BLaER1 (cell line): Measurements from ENCODE around the gene HTRA3.

Experiments used
- H3K27ac ChIP-seq: shearing (Covaris generic); formaldehyde crosslinking; 2 replicates; pipeline ENCODE4 v1.8.1; 2022
- H3K27me3 ChIP-seq: shearing (Covaris generic); formaldehyde crosslinking; 2 replicates; pipeline ENCODE4 v1.8.1; 2022
- H3K36me3 ChIP-seq: shearing (Covaris generic); formaldehyde crosslinking; 2 replicates; pipeline ENCODE4 v1.8.1; 2022
- H3K4me1 ChIP-seq: shearing (Covaris generic); formaldehyde crosslinking; 2 replicates; pipeline ENCODE4 v1.8.1; 2022
- H3K4me2 ChIP-seq: shearing (Covaris generic); formaldehyde crosslinking; 2 replicates; pipeline ENCODE4 v1.8.1; 2022
- H3K4me3 ChIP-seq: shearing (Covaris generic); formaldehyde crosslinking; 2 replicates; pipeline ENCODE4 v1.8.1; 2022
- H3K9ac ChIP-seq: shearing (Covaris generic); formaldehyde crosslinking; 2 replicates; pipeline ENCODE4 v1.8.1; 2022
- H3K9me3 ChIP-seq: shearing (Covaris generic); formaldehyde crosslinking; 2 replicates; pipeline ENCODE4 v1.8.1; 2022
- H4K20me1 ChIP-seq: shearing (Covaris generic); formaldehyde crosslinking; 2 replicates; pipeline ENCODE4 v1.8.1; 2022
- Cebpa-rat ChIP-seq: shearing (Covaris generic); IDR thresholded peaks from 2 replicates; pipeline ENCODE4 v1.8.1; 2022

HTRA3 gene

DNA sequence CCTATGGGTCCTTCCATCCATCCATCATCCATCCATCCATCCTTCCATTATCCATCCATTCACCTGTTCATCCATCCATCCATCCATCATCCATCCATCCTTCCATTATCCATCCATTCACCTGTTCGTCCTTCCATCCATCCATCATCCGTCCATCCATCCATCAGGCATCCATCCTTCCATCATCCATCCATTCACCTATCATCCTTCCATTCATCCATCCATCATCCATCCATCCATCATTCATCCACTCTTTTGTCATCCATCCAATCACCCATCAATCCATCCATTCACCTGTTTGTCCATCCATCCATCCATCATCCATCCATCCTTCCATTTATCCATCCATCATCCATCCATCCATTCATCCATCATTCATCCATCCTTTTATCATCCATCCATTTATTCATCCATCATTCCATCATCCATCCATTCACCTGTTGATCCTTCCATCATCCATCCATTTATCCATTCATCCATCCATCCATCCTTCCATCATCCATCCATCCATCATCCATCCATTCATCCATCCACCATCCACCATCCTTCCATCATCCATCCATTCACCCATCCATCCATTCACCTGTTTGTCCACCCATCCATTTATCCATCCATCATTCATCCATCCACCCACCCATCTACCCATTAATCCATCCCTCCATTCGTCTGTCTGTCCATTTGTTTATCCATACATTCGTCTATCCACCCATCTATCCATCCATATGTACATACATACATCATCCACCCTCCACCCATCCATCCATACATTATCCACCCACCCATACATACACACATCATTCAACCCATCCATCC lies 35.7 kb upstream of the HTRA3 start:
- no peak for TF ChIP-seq Cebpa-rat
- Histone ChIP-seq H3K36me3 (peaks cover 76% of the 10 kb centered on the region), H3K9ac (no peak overlapping the region), H3K4me1 (peaks cover 47% of the 10 kb centered on the region), H3K4me3 (no peak overlapping the region), H3K9me3 (no peaks in the 10 kb centered on the region), H3K27me3 (no peaks in the 10 kb centered on the region), H3K4me2 (no peak overlapping the region), H4K20me1 (peaks cover 74% of the 10 kb centered on the region), H3K27ac (no peak overlapping the region)

DNA sequence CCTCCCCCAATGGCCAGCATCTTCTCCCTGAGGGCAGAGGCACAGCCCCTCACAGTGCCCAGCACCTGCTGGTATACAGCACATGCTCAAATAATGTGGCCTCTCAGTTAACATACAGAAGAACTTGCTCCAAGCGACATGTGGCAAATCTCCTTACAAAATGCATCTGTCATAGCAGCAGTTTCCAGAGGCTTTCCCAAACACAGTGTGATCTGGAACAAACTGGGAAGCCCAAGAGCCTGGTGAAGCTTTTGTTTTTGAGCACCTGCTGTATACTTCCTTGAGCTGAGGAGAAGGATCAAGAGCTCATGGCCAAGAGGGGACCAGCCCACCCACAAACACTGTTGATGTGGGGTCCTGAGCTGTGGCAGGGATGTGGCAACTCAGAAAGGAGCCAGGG lies 34.8 kb upstream of the HTRA3 start:
- Histone ChIP-seq H3K4me2 (no peak overlapping the region), H4K20me1 (peaks cover 74% of the 10 kb centered on the region)

GRCh38 chr4:8235224-8235623 lies 34.3 kb upstream of the HTRA3 start:
- no peak overlapping the region for H3K27ac ChIP-seq
- no peaks in the 10 kb centered on the region for H3K9me3 ChIP-seq
- H3K4me3 ChIP-seq: no peak overlapping the region
- H3K4me2 ChIP-seq: no peak overlapping the region
- peaks cover 47% of the 10 kb centered on the region for H3K4me1 ChIP-seq
- no peaks in the 10 kb centered on the region for H3K27me3 ChIP-seq
- no peak overlapping the region for H3K9ac ChIP-seq
- TF ChIP-seq Cebpa-rat: no peak
- peaks cover 89% of the 10 kb centered on the region for H3K36me3 ChIP-seq
- peaks cover 74% of the 10 kb centered on the region for H4K20me1 ChIP-seq

More for the DNA sequence above, 34.8 kb upstream of the HTRA3 start:
- no peak overlapping the region for H3K27ac ChIP-seq
- no peak overlapping the region for H3K4me3 ChIP-seq
- no peak for TF ChIP-seq Cebpa-rat
- no peaks in the 10 kb centered on the region for H3K9me3 ChIP-seq
- H3K27me3 ChIP-seq: no peaks in the 10 kb centered on the region
- H3K36me3 ChIP-seq: peaks cover 85% of the 10 kb centered on the region
- H3K4me1 ChIP-seq: peaks cover 47% of the 10 kb centered on the region
- H3K9ac ChIP-seq: no peak overlapping the region

GRCh38 chr4:8235686-8236085 lies 33.9 kb upstream of the HTRA3 start:
- Histone ChIP-seq H3K27ac (peak overlapping the region; percentile 18; the same call in 1 of the 2 replicates), H3K27me3 (no peaks in the 10 kb centered on the region), H3K36me3 (peaks cover 93% of the 10 kb centered on the region), H3K4me3 (no peak overlapping the region), H4K20me1 (peaks cover 74% of the 10 kb centered on the region), H3K4me1 (peaks cover 47% of the 10 kb centered on the region), H3K9me3 (no peaks in the 10 kb centered on the region), H3K9ac (no peak overlapping the region), H3K4me2 (no peak overlapping the region)
- TF ChIP-seq Cebpa-rat: no peak

GRCh38 chr4:8236106-8236919 lies 33.2 kb upstream of the HTRA3 start:
- Histone ChIP-seq H3K9me3 (no peaks in the 10 kb centered on the region), H4K20me1 (peaks cover 74% of the 10 kb centered on the region), H3K27me3 (no peaks in the 10 kb centered on the region), H3K4me1 (peaks cover 47% of the 10 kb centered on the region), H3K4me3 (no peak overlapping the region), H3K36me3 (peaks cover 94% of the 10 kb centered on the region), H3K4me2 (no peak overlapping the region), H3K9ac (0 out of 2 replicates have a peak overlapping the region, but pooled peaks have one; percentile 6), H3K27ac (peak overlapping the region; percentile 18; the same call in 1 of the 2 replicates)
- TF ChIP-seq Cebpa-rat: no peak

DNA sequence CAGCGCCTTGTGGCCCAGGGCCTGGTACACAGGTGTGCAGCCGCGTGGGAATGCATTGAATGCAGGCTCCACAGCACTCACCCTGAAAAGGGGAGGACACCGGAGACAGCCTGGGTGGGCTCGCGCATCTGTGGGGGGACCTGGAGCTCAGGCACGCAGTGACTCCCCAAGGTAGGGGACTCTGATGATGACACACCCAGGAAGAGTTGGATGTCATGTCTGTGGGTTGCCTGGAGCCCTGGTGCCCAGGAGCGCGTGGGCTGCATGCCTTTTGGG lies 32.7 kb upstream of the HTRA3 start:
- H3K27me3 ChIP-seq: no peaks in the 10 kb centered on the region
- no peak overlapping the region for H3K27ac ChIP-seq
- peaks cover 69% of the 10 kb centered on the region for H4K20me1 ChIP-seq
- H3K4me3 ChIP-seq: no peak overlapping the region
- peaks cover 47% of the 10 kb centered on the region for H3K4me1 ChIP-seq
- no peak overlapping the region for H3K4me2 ChIP-seq
- no peak overlapping the region for H3K9ac ChIP-seq
- TF ChIP-seq Cebpa-rat: no peak
- H3K36me3 ChIP-seq: peaks cover 94% of the 10 kb centered on the region
- no peaks in the 10 kb centered on the region for H3K9me3 ChIP-seq

GRCh38 chr4:8237256-8237989 lies 32.1 kb upstream of the HTRA3 start:
- Histone ChIP-seq H3K9me3 (no peaks in the 10 kb centered on the region), H3K4me1 (peaks cover 52% of the 10 kb centered on the region), H3K9ac (no peak overlapping the region), H3K27ac (no peak overlapping the region), H3K4me3 (no peak overlapping the region), H3K27me3 (no peaks in the 10 kb centered on the region), H3K4me2 (no peak overlapping the region), H4K20me1 (peaks cover 69% of the 10 kb centered on the region), H3K36me3 (peaks cover 92% of the 10 kb centered on the region)
- TF ChIP-seq Cebpa-rat: no peak

- Histone ChIP-seq H3K36me3 (peaks cover 86% of the 10 kb centered on the region), H3K4me3 (no peak overlapping the region), H3K9me3 (no peaks in the 10 kb centered on the region), H3K27me3 (no peaks in the 10 kb centered on the region), H3K9ac (no peak overlapping the region), H3K4me1 (peaks cover 59% of the 10 kb centered on the region), H4K20me1 (peaks cover 69% of the 10 kb centered on the region), H3K27ac (peak overlapping the region; percentile 41; the same call in 1 of the 2 replicates), H3K4me2 (peak overlapping the region; percentile 24; the same call in 1 of the 2 replicates)
- no peak for TF ChIP-seq Cebpa-rat
These were observed 31.5 kb upstream of the HTRA3 start for GRCh38 chr4:8238036-8238511.

DNA sequence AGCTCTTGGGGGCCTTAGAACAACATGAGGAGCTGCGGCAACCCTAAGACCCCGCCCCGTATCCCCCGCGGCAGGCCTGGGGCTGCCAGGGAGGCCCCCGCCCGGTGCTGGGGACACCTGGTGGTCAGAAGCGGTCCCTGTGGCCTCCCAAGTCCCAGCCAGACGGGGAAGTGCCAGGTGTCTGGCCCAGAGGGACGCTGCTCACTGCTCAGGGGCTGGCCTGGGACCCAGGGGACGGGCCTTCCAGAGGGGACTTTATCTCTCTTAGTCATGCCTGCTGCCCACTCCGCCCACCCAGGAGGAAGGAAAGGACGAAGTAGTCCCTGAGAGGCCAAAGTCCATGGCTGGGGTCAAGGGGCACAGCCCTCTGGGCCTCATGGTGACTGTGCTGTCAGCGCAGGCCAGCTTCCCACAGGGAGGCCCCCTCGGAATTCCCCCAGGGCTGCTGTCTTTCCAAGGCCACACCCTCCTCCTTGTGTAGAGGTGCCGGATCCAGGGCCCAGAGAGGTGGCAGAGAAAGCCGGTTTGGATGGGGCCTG lies 31.0 kb upstream of the HTRA3 start:
- no peaks in the 10 kb centered on the region for H3K27me3 ChIP-seq
- H3K36me3 ChIP-seq: peaks cover 80% of the 10 kb centered on the region
- no peak overlapping the region for H3K4me3 ChIP-seq
- peak overlapping the region; percentile 41; the same call in 1 of the 2 replicates for H3K27ac ChIP-seq
- H3K4me2 ChIP-seq: peak overlapping the region; percentile 24; the same call in 1 of the 2 replicates
- H3K9me3 ChIP-seq: no peaks in the 10 kb centered on the region
- no peak for TF ChIP-seq Cebpa-rat
- no peak overlapping the region for H3K9ac ChIP-seq
- H3K4me1 ChIP-seq: peaks cover 62% of the 10 kb centered on the region
- peaks cover 69% of the 10 kb centered on the region for H4K20me1 ChIP-seq
